RCC 7860 (cell line): ENCODE measurements around the gene SEC11A.

Source experiments
- DNase-seq: peaks from one replicate; pipeline ENCODE4 v3.0.0-alpha.2; 2015; ENCODE audit warnings: low spot score
- FAIRE-seq: peaks from 2 replicates; lab custom pipeline; 2012; peaks lifted over from hg19 to GRCh38; lab: Jason Lieb, UNC

Gene SEC11A

GRCh38 chr15:84740691-84741090, 24.8 kb upstream of the SEC11A start:
- no peak for FAIRE-seq
- no peak for DNase-seq

GRCh38 chr15:84737005-84737404, 21.1 kb upstream of the SEC11A start:
- no peak for FAIRE-seq
- no peak for DNase-seq

- DNase-seq (no peak), FAIRE-seq (no peak)
These were observed 20.4 kb upstream of the SEC11A start for GRCh38 chr15:84736375-84736774.

GRCh38 chr15:84735480-84736061, 19.6 kb upstream of the SEC11A start:
- peak; percentile 56 for FAIRE-seq

GRCh38 chr15:84734794-84735479, 19.0 kb upstream of the SEC11A start:
- FAIRE-seq (peak; percentile 86), DNase-seq (peak; percentile 95)

More at GRCh38 chr15:84735480-84736061, 19.6 kb upstream of the SEC11A start:
- peak; percentile 80 for DNase-seq

- FAIRE-seq = peak; percentile 57
These were observed 15.8 kb upstream of the SEC11A start for GRCh38 chr15:84731774-84732173.

GRCh38 chr15:84727429-84727828, 11.5 kb upstream of the SEC11A start:
- DNase-seq (no peak), FAIRE-seq (no peak)

More at GRCh38 chr15:84731774-84732173, 15.8 kb upstream of the SEC11A start:
- no peak for DNase-seq

- FAIRE-seq (no peak), DNase-seq (no peak)
These were observed 9.1 kb upstream of the SEC11A start for GRCh38 chr15:84725001-84725491.

GRCh38 chr15:84722628-84723027, 6.7 kb upstream of the SEC11A start:
- FAIRE-seq (no peak), DNase-seq (no peak)

- no peak for DNase-seq
- no peak for FAIRE-seq
These were observed 5.4 kb upstream of the SEC11A start for GRCh38 chr15:84721371-84721770.

GRCh38 chr15:84715441-84716035, 401 bp downstream of the SEC11A start:
- no peak for DNase-seq
- no peak for FAIRE-seq

GRCh38 chr15:84714821-84715220, 1.1 kb downstream of the SEC11A start:
- no peak for DNase-seq
- no peak for FAIRE-seq

- FAIRE-seq (no peak), DNase-seq (no peak)
These were observed 1.6 kb downstream of the SEC11A start for GRCh38 chr15:84714372-84714771.

GRCh38 chr15:84703808-84704207, 12.1 kb downstream of the SEC11A start:
- FAIRE-seq = no peak

GRCh38 chr15:84702961-84703482, 12.9 kb downstream of the SEC11A start:
- FAIRE-seq (no peak), DNase-seq (no peak)

More at GRCh38 chr15:84703808-84704207, 12.1 kb downstream of the SEC11A start:
- no peak for DNase-seq

- DNase-seq (no peak), FAIRE-seq (no peak)
These were observed 16.3 kb downstream of the SEC11A start for GRCh38 chr15:84699538-84700191.

- FAIRE-seq = peak; percentile 75
- no peak for DNase-seq
These were observed 18.5 kb downstream of the SEC11A start for GRCh38 chr15:84697236-84697990.

GRCh38 chr15:84696757-84697156, 19.2 kb downstream of the SEC11A start:
- DNase-seq (no peak), FAIRE-seq (no peak)

GRCh38 chr15:84690342-84690741, 25.6 kb downstream of the SEC11A start:
- no peak for DNase-seq
- no peak for FAIRE-seq

- no peak for DNase-seq
- no peak for FAIRE-seq
These were observed 26.1 kb downstream of the SEC11A start for GRCh38 chr15:84689858-84690257.
